ENCODE results near the gene IBSP. TPM values are rescaled to one million over a fixed set of nuclear protein-coding genes. Genes with fewer than 3 reads are reported as not detected.

IBSP gene
- total and polyA plus RNA-seq, 4 donors = not detected

DNA sequence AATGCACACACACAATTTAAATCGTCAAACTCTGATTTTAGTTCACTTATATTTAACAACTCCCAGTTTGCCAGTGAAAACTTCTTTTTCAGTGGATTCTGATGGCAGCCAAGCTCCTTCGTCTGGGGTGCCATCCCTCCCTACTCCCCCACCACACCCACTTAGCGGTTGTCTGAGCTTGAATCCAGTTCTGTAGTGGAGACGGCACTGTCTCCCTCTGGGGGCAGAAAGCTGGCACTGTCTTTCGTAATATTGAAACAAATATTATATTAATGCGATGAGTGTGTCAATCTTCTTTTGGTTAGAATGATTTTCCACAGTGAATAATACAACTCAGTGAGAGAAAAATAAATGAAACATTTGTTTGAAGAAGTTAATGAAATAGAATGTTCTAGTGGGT is 38.9 kb downstream of the IBSP start:
- H3K4me3 ChIP-seq (ENCODE audit: low read depth in 1 of 3, low read length in 3 of 3) = no peak overlapping the region
- H3K27me3 ChIP-seq (ENCODE audit: control insufficient read depth in 4 of 4, insufficient read depth in 4 of 4, low read length in 3 of 4) = no peaks in the 10 kb centered on the region
- no peak overlapping the region for H3K27ac ChIP-seq (ENCODE audit: low read depth in 1 of 2, low read length in 2 of 2)
- no peaks in the 10 kb centered on the region for H3K9me3 ChIP-seq (ENCODE audit: control insufficient read depth in 4 of 4, low read length in 3 of 4)
- TF ChIP-seq TAF1 (conservative IDR thresholded peaks at IDR 0.05) = no peak
- TF ChIP-seq RAD21 (IDR thresholded peaks at IDR 0.05) = peak in 1 of 2 donors; percentile 13
- no peaks in the 10 kb centered on the region for H3K36me3 ChIP-seq (ENCODE audit: control insufficient read depth in 4 of 4, insufficient read depth in 3 of 4, low read depth in 1 of 4, low read length in 3 of 4)
- WGBS = 76% methylated on average over 6 of the region's 6 CpGs
- H3K4me1 ChIP-seq (ENCODE audit: control insufficient read depth in 4 of 4, insufficient read depth in 4 of 4, low read length in 3 of 4) = no peaks in the 10 kb centered on the region
- H3K9ac ChIP-seq (ENCODE audit: low read depth in 1 of 2, low read length in 2 of 2) = no peak overlapping the region
- DNase-seq (ENCODE audit: low spot score) = no peak

DNA sequence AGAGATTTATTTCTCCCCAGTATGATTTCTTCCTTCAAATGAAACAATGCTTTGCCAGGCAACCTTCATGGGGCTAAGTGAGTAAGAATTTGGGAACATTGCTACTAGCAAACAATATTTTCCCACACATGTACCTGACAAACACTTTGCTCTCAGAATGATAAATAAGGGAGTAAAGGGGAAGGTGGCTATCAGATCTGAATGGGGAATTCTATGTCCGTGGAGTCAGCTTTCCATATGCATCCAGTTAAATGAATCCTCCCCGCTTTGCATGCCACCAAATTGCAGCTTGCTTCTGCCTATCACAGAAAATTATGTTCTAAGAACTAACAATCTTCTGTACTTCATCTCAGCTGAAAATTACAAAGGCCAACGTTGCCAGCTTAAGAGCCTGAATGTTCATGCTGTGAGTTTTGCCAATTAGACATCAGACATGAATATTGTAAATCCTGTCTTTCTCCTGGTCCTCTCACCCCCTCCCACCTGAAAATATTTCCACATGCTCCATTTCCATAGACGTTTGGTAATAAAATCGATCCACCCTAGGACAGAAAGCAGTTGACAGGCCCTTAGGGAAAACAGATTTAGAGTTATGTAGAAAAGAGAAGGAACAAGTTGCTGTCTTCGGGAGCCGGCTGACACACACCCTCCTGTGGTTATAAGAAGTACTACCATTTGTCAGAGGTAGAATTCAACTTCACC is 39.7 kb downstream of the IBSP start:
- 32% methylated on average over 7 of the region's 7 CpGs for WGBS
- TF ChIP-seq SP1 (IDR thresholded peaks at IDR 0.05) (no peak), RAD21 (IDR thresholded peaks at IDR 0.05) (peak; percentile 82 to 83), GABPA (IDR thresholded peaks at IDR 0.05 in 1 of 2, conservative IDR thresholded peaks at IDR 0.05 in 1 of 2) (no peak), HNF4G (IDR thresholded peaks at IDR 0.05) (no peak)
- TF ChIP-seq, protein P1, sequence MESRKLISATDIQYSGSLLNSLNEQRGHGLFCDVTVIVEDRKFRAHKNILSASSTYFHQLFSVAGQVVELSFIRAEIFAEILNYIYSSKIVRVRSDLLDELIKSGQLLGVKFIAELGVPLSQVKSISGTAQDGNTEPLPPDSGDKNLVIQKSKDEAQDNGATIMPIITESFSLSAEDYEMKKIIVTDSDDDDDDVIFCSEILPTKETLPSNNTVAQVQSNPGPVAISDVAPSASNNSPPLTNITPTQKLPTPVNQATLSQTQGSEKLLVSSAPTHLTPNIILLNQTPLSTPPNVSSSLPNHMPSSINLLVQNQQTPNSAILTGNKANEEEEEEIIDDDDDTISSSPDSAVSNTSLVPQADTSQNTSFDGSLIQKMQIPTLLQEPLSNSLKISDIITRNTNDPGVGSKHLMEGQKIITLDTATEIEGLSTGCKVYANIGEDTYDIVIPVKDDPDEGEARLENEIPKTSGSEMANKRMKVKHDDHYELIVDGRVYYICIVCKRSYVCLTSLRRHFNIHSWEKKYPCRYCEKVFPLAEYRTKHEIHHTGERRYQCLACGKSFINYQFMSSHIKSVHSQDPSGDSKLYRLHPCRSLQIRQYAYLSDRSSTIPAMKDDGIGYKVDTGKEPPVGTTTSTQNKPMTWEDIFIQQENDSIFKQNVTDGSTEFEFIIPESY (IDR thresholded peaks at IDR 0.05) = no peak
- TF ChIP-seq, protein P2, sequence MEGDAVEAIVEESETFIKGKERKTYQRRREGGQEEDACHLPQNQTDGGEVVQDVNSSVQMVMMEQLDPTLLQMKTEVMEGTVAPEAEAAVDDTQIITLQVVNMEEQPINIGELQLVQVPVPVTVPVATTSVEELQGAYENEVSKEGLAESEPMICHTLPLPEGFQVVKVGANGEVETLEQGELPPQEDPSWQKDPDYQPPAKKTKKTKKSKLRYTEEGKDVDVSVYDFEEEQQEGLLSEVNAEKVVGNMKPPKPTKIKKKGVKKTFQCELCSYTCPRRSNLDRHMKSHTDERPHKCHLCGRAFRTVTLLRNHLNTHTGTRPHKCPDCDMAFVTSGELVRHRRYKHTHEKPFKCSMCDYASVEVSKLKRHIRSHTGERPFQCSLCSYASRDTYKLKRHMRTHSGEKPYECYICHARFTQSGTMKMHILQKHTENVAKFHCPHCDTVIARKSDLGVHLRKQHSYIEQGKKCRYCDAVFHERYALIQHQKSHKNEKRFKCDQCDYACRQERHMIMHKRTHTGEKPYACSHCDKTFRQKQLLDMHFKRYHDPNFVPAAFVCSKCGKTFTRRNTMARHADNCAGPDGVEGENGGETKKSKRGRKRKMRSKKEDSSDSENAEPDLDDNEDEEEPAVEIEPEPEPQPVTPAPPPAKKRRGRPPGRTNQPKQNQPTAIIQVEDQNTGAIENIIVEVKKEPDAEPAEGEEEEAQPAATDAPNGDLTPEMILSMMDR (IDR thresholded peaks at IDR 0.05; ENCODE audit: low read depth, low read length, missing input control) = peak; percentile 59
- TF ChIP-seq, protein P3, sequence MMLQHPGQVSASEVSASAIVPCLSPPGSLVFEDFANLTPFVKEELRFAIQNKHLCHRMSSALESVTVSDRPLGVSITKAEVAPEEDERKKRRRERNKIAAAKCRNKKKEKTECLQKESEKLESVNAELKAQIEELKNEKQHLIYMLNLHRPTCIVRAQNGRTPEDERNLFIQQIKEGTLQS (IDR thresholded peaks at IDR 0.05) = no peak
- H3K9ac ChIP-seq (ENCODE audit: low read depth in 1 of 2, low read length in 2 of 2) = no peak overlapping the region
- H3K27ac ChIP-seq (ENCODE audit: low read depth in 1 of 2, low read length in 2 of 2) = no peak overlapping the region
- no peaks in the 10 kb centered on the region for H3K27me3 ChIP-seq (ENCODE audit: control insufficient read depth in 4 of 4, insufficient read depth in 4 of 4, low read length in 3 of 4)
- no peaks in the 10 kb centered on the region for H3K36me3 ChIP-seq (ENCODE audit: control insufficient read depth in 4 of 4, insufficient read depth in 3 of 4, low read depth in 1 of 4, low read length in 3 of 4)
- no peaks in the 10 kb centered on the region for H3K4me1 ChIP-seq (ENCODE audit: control insufficient read depth in 4 of 4, insufficient read depth in 4 of 4, low read length in 3 of 4)
- DNase-seq (ENCODE audit: low spot score) = no peak
- H3K4me3 ChIP-seq (ENCODE audit: low read depth in 1 of 3, low read length in 3 of 3) = no peak overlapping the region
- no peaks in the 10 kb centered on the region for H3K9me3 ChIP-seq (ENCODE audit: control insufficient read depth in 4 of 4, low read length in 3 of 4)

DNA sequence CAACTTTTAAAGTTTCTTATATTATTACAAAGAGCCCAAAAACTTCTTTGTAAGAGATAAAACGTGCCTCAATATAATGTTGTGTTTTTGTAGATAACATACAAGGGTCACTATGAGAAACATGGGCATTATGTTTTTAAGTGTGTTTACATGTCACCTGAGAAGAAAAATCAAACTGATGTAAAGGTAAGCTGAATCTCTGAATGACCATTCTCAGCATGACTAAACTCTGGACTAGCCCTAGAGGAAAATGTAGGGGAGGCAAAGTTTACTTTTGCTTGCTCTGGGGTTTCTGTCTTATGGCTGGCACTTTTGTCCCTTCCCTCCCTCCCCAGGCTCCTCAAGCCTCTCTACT is 40.2 kb downstream of the IBSP start:
- Histone ChIP-seq H3K4me3 (ENCODE audit: low read depth in 1 of 3, low read length in 3 of 3) (no peak overlapping the region), H3K9me3 (ENCODE audit: control insufficient read depth in 4 of 4, low read length in 3 of 4) (no peaks in the 10 kb centered on the region), H3K36me3 (ENCODE audit: control insufficient read depth in 4 of 4, insufficient read depth in 3 of 4, low read depth in 1 of 4, low read length in 3 of 4) (no peaks in the 10 kb centered on the region), H3K4me1 (ENCODE audit: control insufficient read depth in 4 of 4, insufficient read depth in 4 of 4, low read length in 3 of 4) (no peaks in the 10 kb centered on the region), H3K27me3 (ENCODE audit: control insufficient read depth in 4 of 4, insufficient read depth in 4 of 4, low read length in 3 of 4) (no peaks in the 10 kb centered on the region), H3K27ac (ENCODE audit: low read depth in 1 of 2, low read length in 2 of 2) (no peak overlapping the region), H3K9ac (ENCODE audit: low read depth in 1 of 2, low read length in 2 of 2) (no peak overlapping the region)
- TF ChIP-seq FOXA2 (IDR thresholded peaks at IDR 0.05) (no peak), EGR1 (IDR thresholded peaks at IDR 0.05; ENCODE audit: low read depth in 2 of 2) (no peak), GABPA (IDR thresholded peaks at IDR 0.05 in 1 of 2, conservative IDR thresholded peaks at IDR 0.05 in 1 of 2) (no peak), FOXA1 (IDR thresholded peaks at IDR 0.05) (no peak), JUND (IDR thresholded peaks at IDR 0.05) (no peak), RXRA (IDR thresholded peaks at IDR 0.05) (no peak), RAD21 (IDR thresholded peaks at IDR 0.05) (no peak), YY1 (IDR thresholded peaks at IDR 0.05) (no peak), HNF4G (IDR thresholded peaks at IDR 0.05) (no peak), NR2F2 (IDR thresholded peaks at IDR 0.05) (no peak), SP1 (IDR thresholded peaks at IDR 0.05) (no peak)
- TF ChIP-seq, protein P2 (IDR thresholded peaks at IDR 0.05; ENCODE audit: low read depth, low read length, missing input control) = no peak
- TF ChIP-seq, protein P3 (IDR thresholded peaks at IDR 0.05) = no peak
- 1% methylated on average over 1 of the region's 1 CpG for WGBS
- no peak for DNase-seq (ENCODE audit: low spot score)
